GM13976 (cell line): Measurements from ENCODE around the gene SNORC.

ENCODE experiments used
- DNase-seq: peaks from one replicate; pipeline ENCODE4 v3.0.0; 2012; ENCODE audit warnings: low spot score
- CTCF ChIP-seq: IDR thresholded peaks from 2 replicates; pipeline ENCODE4 v1.5.1; 2012; ENCODE audit warnings: borderline replicate concordance, mild to moderate bottlenecking; ENCODE audit not compliant: insufficient read depth; ENCODE audit errors: extremely low read depth, missing control alignments, control extremely low read depth
- in situ Hi-C: fragments of 300-500 bp; cut with MboI; formaldehyde crosslinking; loops from one replicate; pipeline ENCODE4 v1.12.0; 2022; ENCODE audit warnings: low sequenced_read_pairs, mixed read lengths, inconsistent platforms; ENCODE audit not compliant: unreplicated experiment

The SNORC gene

GRCh38 chr2:232863996-232864395 lies 6.1 kb upstream of the SNORC start:
- no peak for TF ChIP-seq CTCF
- in situ Hi-C loops = no loop called here
- no peak for DNase-seq

GRCh38 chr2:232865165-232865564 lies 4.9 kb upstream of the SNORC start:
- no peak for DNase-seq
- in situ Hi-C loops = no loop called here
- no peak for TF ChIP-seq CTCF

DNA sequence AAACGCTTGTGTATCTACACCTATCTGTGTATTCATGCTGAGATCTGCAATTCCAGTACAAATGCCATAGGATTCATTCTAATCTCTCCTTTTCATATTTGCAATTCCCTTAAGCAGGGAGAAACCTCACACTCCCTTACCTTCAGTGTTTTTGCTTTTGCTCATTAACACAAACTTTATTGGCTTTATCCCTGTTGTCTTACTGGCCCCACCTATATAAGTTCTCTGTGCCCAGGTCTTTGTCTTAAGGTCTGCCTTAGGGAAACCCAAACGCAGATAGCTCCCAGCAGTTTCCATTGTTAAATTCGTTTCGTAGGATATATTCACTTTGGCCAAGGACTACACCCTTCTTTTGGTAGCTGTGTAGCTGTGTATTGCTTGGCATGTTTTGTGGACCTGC lies 4.0 kb upstream of the SNORC start:
- in situ Hi-C loops = no loop called here

DNA sequence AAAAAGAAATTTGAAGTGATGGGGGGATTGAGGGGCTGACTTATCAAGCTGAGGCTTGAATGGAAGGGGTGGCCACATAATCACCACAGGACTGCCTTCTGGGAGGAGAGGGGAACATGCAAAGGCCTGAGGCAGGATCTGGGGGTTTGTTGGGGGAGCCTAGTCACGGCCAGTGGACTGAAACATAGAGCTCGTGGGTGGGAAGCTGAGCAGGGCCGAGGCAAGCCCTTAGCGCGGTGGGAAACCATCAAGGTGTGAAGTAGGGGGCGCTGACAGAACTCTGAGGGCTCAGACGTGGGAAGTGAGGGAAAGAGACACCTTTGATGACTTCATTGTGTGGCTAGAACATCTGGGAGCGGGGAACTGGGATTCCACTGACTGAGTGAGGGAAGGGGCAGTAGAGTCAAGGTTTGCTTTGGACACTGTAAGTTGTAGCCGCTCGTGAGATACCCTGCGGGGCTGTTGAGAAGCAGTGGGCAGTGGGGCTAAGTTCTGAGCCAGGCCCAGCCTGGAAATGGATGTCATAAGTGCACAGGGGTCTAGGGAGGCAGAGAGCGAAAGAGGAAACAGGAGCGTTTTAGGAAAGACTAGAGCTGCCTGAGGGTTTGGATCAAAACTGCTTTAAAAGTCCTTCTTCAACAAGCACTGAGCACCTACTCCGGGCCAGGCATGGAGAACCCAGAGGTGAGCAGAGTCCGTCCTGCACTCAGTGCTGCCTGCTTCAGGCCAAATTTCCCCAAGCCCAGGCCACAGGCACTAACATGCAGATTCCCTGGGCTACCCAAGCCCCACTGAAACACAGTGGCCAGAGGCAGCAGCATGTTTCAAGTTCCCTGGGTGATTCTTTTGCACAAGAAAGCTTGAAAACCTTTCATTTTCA lies 686 bp upstream of the SNORC start:
- TF ChIP-seq CTCF = no peak
- in situ Hi-C loops = no loop called here
- no peak for DNase-seq

More for the DNA sequence above, 4.0 kb upstream of the SNORC start:
- TF ChIP-seq CTCF = no peak
- no peak for DNase-seq

DNA sequence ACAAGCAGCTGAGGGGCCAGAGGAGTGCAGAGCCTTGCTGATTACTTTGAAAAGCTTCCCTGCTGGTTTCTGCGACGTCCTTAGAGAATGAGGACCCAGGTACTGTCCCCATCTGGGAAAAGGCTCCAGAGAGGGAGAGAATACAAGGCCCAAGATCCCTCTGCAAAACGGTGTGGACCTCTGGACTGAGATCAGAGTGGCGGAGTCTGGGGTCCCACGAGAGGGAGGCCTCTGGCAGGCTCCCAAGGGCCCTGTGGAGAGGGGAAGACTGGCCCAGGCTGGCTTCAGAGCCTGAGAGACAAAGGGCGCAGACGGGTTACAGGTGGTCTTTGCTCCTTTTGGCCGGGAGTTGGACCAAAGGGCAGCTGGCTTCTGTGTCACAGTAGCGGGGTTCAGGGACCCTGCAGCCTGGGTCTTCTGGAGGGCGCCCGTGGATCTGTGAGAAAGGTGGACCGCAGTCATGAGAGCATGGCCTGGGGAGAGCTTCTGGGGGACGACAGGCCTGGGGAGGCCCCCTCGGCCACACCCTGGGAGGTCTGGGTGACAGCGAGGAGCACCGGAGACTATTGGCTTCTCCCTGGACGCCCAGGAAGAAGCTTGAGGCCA lies 805 bp downstream of the SNORC start:
- in situ Hi-C loops = no loop called here
- no peak for TF ChIP-seq CTCF
- DNase-seq = no peak

- no peak for TF ChIP-seq CTCF
- peak; percentile 23 for DNase-seq
- in situ Hi-C loops = no loop called here
Measured at GRCh38 chr2:232871418-232871834, 1.4 kb downstream of the SNORC start.
